Left renal pelvis (tissue), 4 donors: ENCODE data around the gene SHANK1. TPM values are rescaled to one million over a fixed set of nuclear protein-coding genes. Genes with fewer than 3 reads are reported as not detected.
"Not testable (repeated sequence)": the region's sequence is repeated elsewhere in the genome, so short reads cannot be mapped to it uniquely, and the experiment has no call there.

Experiments
- DNase-seq, 4 donors: peaks; one replicate each; pipeline ENCODE4 v3.0.0-alpha.2; 2013; ENCODE audit warnings: low read depth in 4 of 4, low spot score in 3 of 4
- polyA plus RNA-seq, 4 donors: library from polyadenylated mRNA; unstranded; fragments of 120-200 nt; gene quantifications; one replicate each; pipeline ENCODE4 v1.2.1, GENCODE V29; 2013; ENCODE audit not compliant: insufficient read length in 4 of 4

The SHANK1 gene
- polyA plus RNA-seq, 4 donors, result 4.2 to 6.6 (median 5.7) TPM

DNA sequence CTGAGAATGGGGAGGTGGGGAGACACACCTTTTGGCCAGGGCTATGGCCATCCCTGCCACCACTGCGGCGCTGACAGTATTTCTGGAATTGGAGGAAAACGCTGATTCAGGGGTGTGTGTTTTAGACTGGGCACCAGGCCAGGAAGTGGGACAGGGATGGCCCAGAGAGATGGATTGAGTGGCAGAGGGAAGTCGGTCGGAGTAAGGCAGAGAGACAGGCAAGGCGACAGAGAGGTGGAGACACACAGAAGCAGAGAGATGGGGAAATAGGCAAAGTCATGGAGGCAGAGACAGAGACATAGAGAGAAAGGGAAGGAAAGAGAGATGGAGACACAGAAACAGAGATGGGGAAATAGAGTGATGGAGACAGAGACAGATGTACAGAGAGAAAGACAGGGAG, 74.5 kb downstream of the SHANK1 start:
- no peak for DNase-seq

DNA sequence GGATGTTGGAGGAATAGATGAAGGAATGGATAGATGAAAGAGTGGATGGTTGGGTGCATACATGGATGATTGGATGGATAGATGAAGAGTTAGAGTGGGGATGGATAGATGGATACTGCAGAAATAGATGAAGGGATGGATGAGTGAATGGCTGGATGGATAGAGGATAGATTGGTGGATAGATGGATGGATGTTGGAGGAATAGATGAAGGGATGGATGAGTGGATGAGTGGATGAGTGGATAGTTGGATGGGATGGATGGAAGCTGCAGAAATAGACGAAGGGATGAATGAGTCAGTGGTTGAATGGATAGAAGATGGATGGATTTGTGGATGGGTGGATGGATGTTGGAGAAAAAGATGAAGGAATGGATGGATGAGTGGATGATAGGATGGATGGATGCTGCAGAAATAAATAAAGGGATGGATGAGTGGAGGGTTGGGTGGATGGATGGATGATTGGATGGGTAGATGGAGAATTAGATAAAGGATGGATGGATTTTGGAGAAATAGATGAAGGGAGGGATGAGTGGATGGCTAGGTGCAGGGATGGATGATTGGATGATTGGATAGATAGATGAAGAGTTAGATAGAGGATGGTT, 75.2 kb downstream of the SHANK1 start:
- DNase-seq, result no peak

DNA sequence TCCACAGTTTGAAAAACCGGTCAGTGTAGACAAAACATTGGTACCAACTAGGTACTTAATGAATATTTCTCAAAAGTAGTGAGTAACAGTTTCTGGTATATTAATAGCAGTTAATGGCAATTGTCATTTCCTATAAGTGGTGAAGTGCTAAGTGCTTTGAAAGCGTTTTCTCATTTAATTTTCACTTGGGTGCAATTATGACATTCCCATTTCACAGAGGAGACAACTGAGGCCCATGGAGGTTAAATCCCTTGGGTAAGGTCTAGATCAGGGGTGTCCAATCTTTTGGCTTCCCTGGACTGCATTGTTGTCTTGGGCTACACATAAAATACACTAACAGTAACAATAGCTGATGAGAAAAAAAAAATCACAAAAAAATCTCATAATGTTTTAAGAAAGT, 79.2 kb downstream of the SHANK1 start:
- DNase-seq, result no peak

DNA sequence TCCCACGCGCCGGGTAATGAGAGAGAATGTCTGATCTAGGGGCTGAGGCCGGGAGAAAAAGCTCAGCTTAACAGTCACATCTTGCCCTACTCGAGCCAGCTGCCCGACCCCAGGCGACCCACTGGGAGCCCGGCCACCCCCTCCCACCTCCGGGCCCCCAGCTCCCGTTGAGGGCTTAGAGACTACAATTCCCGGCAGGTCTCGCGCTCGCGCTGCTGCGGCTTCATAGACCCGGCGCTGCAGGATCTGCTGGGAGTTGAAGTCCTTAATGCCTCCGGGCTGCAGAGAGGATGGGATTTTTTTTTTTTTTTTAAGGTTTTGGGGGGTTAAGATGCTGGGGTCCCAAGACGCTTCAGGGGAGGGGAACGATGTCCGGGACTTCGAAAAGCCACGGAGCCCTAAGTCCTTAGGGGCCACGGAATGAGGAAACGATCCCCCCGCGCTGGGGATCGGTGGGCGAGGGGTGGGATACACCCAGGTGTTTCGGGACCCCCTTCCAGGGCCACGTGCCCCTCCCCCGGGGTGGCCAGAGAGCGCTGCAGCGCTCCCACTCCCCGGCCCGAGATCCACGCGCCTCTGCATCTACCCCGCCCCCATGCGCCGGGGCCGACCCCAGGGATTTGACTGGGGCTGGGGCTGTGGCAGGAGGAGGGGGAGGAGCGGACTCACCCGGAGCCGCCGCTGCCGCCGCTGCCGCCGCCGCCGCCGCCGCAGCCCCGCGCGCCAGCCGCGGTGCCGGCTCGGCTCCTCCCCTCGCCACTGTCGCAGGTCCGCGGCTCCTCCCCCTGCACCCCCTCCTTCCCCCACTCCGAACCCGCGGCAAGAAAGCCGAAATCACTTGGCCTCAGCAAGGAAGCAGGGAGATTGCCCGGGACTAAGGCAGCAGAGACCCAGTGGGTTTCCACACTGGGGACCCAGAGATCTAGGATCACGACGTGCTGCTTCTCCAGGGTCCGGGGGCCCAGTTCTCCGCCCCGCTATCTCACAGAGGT, 80.2 kb downstream of the SHANK1 start, which contains the start of gene SYT3:
TSS of gene SYT3 (minus strand) at position 761 of the 992 bp plus-strand sequence. CDS start 2,470 bp downstream, outside the sequence.
- no peak for DNase-seq

GRCh38 chr19:50638600-50638999, 81.0 kb downstream of the SHANK1 start:
- no peak for DNase-seq

DNA sequence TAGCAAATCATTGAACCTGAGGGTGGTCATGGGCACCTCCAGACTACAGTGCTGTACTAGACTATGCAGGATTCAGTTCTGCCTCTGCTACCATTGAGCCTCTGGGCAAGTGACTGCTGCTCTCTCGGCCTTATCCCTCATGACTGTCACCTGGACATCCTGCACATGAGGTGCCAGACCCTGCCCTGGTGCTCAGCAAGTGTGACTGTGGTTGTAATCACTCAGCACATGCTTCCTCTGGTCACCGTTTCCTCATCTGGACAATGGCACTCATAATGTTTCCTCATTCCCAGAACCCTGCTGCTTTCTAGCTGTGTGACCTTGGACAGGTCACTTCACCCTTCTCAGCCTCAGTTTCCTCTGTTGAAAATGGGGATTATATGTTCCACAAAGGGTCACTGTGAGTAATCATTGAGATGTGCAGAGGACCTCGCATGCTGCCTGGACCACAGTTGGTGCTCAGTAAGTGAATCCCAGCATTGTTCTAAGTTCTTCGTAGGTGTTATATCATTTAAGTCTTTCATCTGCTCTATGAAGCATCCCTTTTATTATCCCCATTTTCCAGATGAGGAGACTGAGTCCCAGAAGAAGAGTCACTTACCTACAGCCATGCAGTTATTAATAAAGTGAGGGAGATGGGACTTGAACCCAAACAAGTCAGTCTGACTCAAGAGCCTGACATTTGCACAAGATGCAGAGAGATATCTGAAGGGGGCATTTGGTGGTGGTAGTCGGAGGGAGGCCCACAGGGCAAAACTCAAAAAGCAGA, 83.1 kb downstream of the SHANK1 start:
- DNase-seq, result no peak

DNA sequence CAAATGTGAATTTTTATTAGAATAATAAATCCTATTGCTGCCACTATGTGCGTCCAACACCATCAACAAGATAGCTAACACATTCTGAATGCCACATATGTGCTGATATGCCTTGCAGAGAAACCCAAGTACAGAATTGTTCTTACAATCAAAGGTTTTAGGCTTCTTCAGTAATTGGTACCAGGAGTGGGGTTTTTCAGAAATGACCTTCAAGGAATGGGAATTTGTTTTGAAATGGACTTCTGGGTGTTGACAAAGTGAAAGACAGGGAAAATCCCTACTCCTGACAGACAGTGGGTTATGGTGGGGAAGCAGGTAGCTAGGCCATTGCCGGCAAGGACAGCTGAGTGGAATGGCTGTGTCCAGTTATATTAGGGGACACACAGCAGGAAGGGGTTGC, 85.6 kb downstream of the SHANK1 start:
- DNase-seq, result no peak

- DNase-seq, result no peak
Measured at GRCh38 chr19:50633359-50633758, 86.2 kb downstream of the SHANK1 start.

GRCh38 chr19:50632151-50632835, 87.3 kb downstream of the SHANK1 start:
- no peak for DNase-seq

DNA sequence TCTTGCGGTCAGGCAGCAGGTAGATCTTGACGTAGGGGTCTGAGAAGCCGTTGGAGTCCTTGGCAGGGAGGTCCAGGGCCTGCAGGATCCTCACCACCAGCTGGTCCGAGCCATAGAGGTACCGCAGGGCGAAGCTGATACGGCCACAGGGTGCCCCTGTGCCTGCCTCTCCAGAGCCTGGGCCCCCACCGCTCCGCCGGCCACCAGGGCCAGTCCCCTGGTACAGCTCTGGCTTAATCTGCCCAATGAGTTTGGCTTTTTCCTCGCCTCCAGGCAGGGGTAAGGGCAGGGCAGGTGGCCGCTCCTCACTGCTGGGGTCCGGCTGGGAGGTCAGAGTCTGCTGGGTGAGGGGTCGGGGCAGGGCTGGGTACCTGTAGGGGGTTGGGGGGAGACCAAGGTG, 89.8 kb downstream of the SHANK1 start:
- no peak for DNase-seq

- no peak for DNase-seq
Measured at GRCh38 chr19:50629194-50629593, 90.4 kb downstream of the SHANK1 start.

DNA sequence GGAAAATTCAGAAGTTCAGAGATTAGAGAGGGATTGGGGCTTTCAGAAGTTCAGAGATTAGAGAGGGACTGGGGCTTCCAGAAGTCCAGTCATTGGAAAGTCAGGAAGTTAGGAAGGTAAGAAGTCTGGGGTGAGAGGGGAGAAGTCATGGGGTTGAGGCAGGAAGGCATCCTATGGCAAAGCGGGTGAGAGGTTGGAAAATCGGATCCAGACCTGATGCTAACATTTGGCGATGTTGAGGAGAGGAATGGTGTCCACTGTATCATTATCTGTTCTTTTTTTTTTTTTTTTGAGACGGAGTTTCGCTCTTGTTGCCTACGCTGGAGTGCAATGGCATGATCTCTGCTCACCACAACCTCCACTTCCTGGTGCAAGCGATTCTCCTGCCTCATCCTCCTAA, 91.1 kb downstream of the SHANK1 start:
- no peak for DNase-seq

- no peak for DNase-seq
Measured at GRCh38 chr19:50628146-50628545, 91.5 kb downstream of the SHANK1 start.

DNA sequence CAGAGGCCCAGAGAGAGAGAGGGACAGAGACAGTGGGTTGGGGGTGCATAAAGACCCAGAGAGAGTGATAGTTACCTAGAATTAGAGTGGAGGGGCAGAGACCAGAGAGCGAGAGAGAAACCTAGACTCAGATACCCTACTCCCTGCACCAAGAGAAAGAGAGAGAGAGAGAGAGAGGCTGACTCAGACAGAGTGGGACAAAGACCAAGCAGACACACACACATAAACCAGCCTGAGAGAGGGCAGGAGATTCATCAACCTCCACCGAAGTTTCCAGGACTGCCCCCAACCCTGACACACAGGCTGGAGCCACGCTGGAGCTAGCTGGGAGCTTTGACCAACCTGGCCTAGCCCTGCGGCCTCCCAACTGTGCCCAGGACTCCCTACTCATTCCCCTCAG, 92.8 kb downstream of the SHANK1 start:
- no peak for DNase-seq

GRCh38 chr19:50626011-50626410, 93.6 kb downstream of the SHANK1 start:
- no peak for DNase-seq

- DNase-seq, result no peak
Measured at GRCh38 chr19:50624949-50625600, 94.5 kb downstream of the SHANK1 start.

DNA sequence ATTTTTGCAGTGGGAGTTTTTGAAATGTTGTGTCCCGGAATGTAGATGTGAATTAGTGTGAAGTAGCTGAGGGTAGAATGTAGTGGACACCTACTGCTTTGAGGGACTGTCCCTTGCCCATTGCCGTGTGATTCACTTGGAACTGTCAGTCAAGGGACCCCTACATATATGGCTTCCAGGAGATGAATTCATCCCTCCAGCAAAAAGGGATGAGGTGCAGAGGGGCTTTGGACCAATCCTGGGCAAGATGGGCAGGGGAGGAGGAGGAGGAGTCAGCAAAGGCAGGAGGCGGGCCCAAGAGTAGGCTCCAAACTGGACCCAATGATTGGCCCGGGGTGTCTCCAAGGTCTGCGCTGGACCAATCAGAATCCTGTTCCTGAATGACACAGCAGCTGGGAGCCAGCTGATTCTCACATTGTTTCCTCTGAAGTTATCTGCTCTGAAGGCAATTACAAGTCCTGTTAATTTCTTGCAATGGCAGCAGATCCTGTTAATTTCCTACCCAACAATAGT, 99.2 kb downstream of the SHANK1 start:
- DNase-seq, result not testable (repeated sequence)

- DNase-seq, result not testable (repeated sequence)
Measured at GRCh38 chr19:50619184-50619583, 100.4 kb downstream of the SHANK1 start.

- not testable (repeated sequence) for DNase-seq
Measured at GRCh38 chr19:50618379-50618778, 101.2 kb downstream of the SHANK1 start.
